ENCODE results near the gene RPH3AL. TPM values are rescaled to one million over a fixed set of nuclear protein-coding genes. Genes with fewer than 3 reads are reported as not detected.

The RPH3AL gene
- total and polyA plus RNA-seq, 2 of the 8 experiments (the other 6 are each of a cell fraction or from before 2014, with no cell fraction given) = 5.6 to 5.8 TPM

DNA sequence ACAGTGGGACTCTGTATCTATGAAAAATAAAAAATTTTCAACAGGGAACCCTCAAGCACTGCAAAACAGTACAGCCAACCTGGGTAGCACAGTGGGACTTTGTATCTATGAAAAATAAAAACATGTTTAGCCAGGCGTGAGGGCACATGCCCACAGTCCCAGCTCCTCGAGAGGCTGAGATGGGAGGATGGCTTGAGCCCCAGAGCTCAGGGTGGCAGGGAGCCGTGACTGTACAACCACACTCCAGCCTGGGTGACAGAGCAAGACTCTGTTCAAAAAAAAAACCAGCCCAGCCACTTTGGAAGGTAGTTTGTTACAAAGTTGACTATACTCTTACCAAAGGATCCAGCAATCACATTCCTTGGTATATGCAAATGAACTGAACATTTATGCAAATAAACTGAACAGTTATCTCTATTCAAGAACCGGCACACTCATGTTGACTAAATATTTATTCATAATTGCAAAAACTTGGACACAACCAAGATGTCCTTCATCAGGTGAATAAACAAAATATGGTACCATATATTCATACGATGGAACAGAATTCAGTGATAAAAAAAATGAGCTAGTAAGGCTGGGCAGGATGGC, 5.2 kb downstream of the RPH3AL start (continued):
- no peak for TF ChIP-seq NANOG (IDR thresholded peaks at IDR 0.05; ENCODE audit: insufficient read depth, low read depth, low read length, poor library complexity, severe bottlenecking)
- TF ChIP-seq ZNF274 (IDR thresholded peaks at IDR 0.05; ENCODE audit: borderline replicate concordance, extremely low read depth, low read length) = no peak
- TF ChIP-seq SUZ12 (IDR thresholded peaks at IDR 0.05; ENCODE audit: low read length) = no peak

Data from H1 (cell line).